Small intestine (tissue), 7 donors: Measurements from ENCODE around the gene SYK. TPM values are rescaled to one million over a fixed set of nuclear protein-coding genes. Genes with fewer than 3 reads are reported as not detected.

Experiments used
- DNase-seq, 2 donors: peaks; one replicate each; pipeline versions ENCODE4 v3.0.0 to v3.0.0-alpha.2; 2013
- FAIRE-seq: peaks from 2 replicates; lab custom pipeline; 2012; peaks lifted over from hg19 to GRCh38; lab: Jason Lieb, UNC
- H3K27ac ChIP-seq, 3 donors: one replicate each; pipeline ENCODE4 v1.5.1; 2013; ENCODE audit warnings: low read length in 2 of 3, mild to moderate bottlenecking in 2 of 3, control low read depth in 1 of 3, inconsistent platforms in 1 of 3, low read depth in 1 of 3, moderate library complexity in 1 of 3
- H3K27me3 ChIP-seq, 3 donors: one replicate each; pipeline ENCODE4 v1.6.1; 2013; ENCODE audit warnings: low read length in 3 of 3, inconsistent platforms in 1 of 3; ENCODE audit not compliant: control insufficient read depth in 3 of 3, insufficient read depth in 3 of 3
- H3K36me3 ChIP-seq, 3 donors: one replicate each; pipeline ENCODE4 v1.6.1; 2013; ENCODE audit warnings: low read length in 3 of 3, inconsistent platforms in 1 of 3, low read depth in 1 of 3, mild to moderate bottlenecking in 1 of 3, moderate library complexity in 1 of 3; ENCODE audit not compliant: control insufficient read depth in 3 of 3, insufficient read depth in 2 of 3
- H3K4me1 ChIP-seq, 3 donors: one replicate each; pipeline ENCODE4 v1.6.1; 2013; ENCODE audit warnings: low read length in 2 of 3, inconsistent platforms in 1 of 3, low read depth in 1 of 3, mild to moderate bottlenecking in 1 of 3, moderate library complexity in 1 of 3; ENCODE audit not compliant: control insufficient read depth in 3 of 3, insufficient read depth in 2 of 3
- H3K4me3 ChIP-seq, 3 donors: one replicate each; pipeline ENCODE4 v1.5.1; 2013; ENCODE audit warnings: low read length in 3 of 3, control low read depth in 1 of 3, inconsistent platforms in 1 of 3, low read depth in 1 of 3, mild to moderate bottlenecking in 1 of 3, moderate library complexity in 1 of 3
- H3K9me3 ChIP-seq, 2 donors: one replicate each; pipeline ENCODE4 v1.6.1; 2013; ENCODE audit warnings: low read depth in 1 of 2, low read length in 1 of 2; ENCODE audit not compliant: control insufficient read depth in 2 of 2, insufficient read depth in 1 of 2
- WGBS, 3 donors: extraction: QIAGEN DNeasy Blood & Tissue Kit; methylation state at CpG; one replicate each; pipeline ENCODE4 v1.1.7; 2013; 5-methylcytosine and 5-hydroxymethylcytosine counted together
- polyA plus RNA-seq, 4 donors: library from polyadenylated mRNA; stranded (reverse) in 3 of 4; unstranded in 1 of 4; fragments of 200-250 nt in 3 of 4; fragments of 120-200 nt in 1 of 4; gene quantifications; one replicate each; pipeline versions ENCODE4 v1.2.1 to v1.2.3, GENCODE V29; 2013
- donor health status: healthy with polysubstance abuse.
- donor health status: control.
- donor health status: control.
- donor health status: Bipolar disorder and iron deficiency.
- donor health status: healthy.

The SYK gene
- polyA plus RNA-seq, 4 donors, result 28.7 to 40.9 (median 31.7) TPM

DNA sequence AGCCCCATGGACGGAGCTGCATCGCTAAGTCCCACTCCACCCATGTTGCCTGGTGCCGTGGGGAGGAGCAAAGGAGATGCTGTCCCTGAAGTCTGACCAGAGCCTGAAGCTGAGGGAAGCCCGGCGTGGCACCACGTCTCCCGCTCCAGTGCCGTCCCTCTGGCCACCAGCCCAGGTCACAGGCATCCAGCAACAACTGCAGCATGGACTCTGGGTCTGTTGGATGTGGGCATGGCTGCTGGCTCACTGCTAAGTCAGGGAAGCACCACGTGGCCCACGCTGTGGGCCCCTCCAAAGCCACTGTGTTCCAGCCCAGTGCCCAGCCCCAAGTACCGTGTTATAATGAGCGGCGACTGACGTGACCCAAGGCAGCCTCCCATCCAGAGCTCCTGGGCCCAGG, 112.6 kb downstream of the SYK start:
- no peak overlapping the region for H3K27ac ChIP-seq
- no peak for FAIRE-seq
- no peaks in the 10 kb centered on the region for H3K27me3 ChIP-seq
- WGBS, 3 donors, result 87 to 91% (median 90%) methylated on average over 14 of the region's 14 CpGs
- H3K4me1 ChIP-seq, result peaks cover 0 to 2% (median 0%) of the 10 kb centered on the region in 3 donors
- H3K4me3 ChIP-seq, result no peak overlapping the region
- H3K9me3 ChIP-seq, result no peaks in the 10 kb centered on the region
- no peak for DNase-seq
- no peaks in the 10 kb centered on the region for H3K36me3 ChIP-seq

DNA sequence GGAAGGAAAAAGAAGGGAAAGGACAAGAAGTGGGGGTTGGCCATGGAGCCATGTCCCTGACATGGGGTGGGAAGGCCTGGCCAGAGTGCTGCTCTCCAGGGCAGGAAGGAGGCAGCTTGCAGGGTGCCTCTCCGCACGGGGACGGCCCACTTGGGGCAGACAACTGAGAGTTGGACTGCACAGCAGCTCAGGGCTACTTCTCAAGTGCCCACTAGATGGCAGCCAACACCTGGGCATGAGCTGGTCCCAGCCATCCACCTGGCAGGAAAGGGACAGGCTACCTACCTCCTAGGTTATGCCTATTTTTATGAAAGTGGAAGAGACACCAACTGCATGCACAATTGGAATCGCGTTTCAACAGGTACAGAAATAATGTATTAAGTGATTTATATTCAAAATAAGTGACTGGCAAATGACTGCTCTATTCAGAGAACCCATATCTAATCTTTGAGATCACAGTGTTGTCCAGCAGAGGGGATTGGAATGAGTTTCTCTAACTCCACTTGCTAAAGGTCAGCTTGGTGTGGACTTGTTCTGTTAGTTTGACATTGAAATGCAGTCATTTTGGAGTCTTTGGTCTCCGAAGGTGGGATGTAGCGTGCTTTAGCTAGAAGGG, 113.4 kb downstream of the SYK start:
- DNase-seq, result peak; percentile 77 to 84
- Histone ChIP-seq H3K27ac (no peak overlapping the region), H3K4me3 (no peak overlapping the region), H3K4me1 (peaks cover 0 to 2% (median 0%) of the 10 kb centered on the region in 3 donors), H3K36me3 (no peaks in the 10 kb centered on the region), H3K27me3 (no peaks in the 10 kb centered on the region), H3K9me3 (no peaks in the 10 kb centered on the region)
- WGBS, 3 donors, result 11 to 25% (median 14%) methylated on average over 7 of the region's 7 CpGs
- FAIRE-seq, result no peak

DNA sequence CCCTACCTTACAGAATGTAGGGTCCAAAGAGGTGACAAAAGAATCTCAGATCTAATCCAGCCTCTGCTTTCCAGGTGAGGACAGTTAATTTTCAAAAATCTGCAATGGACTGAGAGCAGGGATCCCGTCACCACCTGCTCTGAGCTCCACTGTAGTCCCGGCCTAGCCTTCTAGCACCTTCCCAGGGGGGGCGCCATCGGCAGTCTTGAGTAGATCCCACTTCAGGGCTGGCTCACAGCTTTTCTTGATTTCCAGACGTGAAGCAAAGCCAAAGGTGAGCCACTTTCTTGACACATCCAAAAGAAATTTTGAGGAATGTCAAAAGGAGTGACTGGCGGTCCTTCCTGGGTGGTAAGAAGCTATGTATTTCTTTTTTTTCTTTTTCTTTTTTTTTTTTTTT, 114.1 kb downstream of the SYK start:
- H3K9me3 ChIP-seq, result no peaks in the 10 kb centered on the region
- no peak overlapping the region for H3K27ac ChIP-seq
- no peak overlapping the region for H3K4me3 ChIP-seq
- H3K36me3 ChIP-seq, result no peaks in the 10 kb centered on the region
- DNase-seq (peak; percentile 15 to 23), FAIRE-seq (no peak)
- H3K4me1 ChIP-seq, result peaks cover 0 to 2% (median 0%) of the 10 kb centered on the region in 3 donors
- 69 to 81% (median 77%) methylated on average over 6 of the region's 6 CpGs for WGBS, 3 donors
- no peaks in the 10 kb centered on the region for H3K27me3 ChIP-seq

DNA sequence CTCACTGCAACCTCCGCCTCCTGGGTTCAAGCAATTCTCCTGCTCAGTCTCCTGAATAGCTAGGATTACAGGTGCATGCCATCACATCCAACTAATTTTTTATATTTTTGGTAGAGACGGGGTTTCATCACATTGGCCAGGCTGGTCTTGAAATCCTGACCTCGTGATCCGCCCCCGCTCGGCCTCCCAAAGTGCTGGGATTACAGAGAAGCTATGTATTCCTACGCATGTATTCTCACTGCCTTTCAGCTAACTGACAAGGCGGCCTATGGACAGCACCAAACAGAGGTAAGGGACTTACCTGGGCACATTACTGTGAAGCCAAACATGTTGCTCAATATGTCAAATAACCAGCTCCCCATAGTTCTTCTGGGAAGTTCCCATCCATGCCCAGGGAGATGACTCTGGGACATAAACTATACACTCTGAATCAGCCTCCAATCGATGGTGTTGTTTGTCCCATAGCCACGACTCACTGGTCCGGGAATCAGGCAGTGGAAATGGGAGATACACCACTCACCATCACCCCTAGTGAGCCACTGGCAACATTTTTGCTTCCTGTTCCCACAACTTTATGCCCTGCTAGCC, 114.6 kb downstream of the SYK start:
- 88 to 91% (median 88%) methylated on average over 11 of the region's 11 CpGs for WGBS, 3 donors
- Histone ChIP-seq H3K4me3 (no peak overlapping the region), H3K27ac (no peak overlapping the region), H3K27me3 (no peaks in the 10 kb centered on the region), H3K4me1 (peaks cover 0 to 2% (median 0%) of the 10 kb centered on the region in 3 donors), H3K36me3 (no peaks in the 10 kb centered on the region), H3K9me3 (no peaks in the 10 kb centered on the region)
- no peak for DNase-seq
- FAIRE-seq, result no peak

DNA sequence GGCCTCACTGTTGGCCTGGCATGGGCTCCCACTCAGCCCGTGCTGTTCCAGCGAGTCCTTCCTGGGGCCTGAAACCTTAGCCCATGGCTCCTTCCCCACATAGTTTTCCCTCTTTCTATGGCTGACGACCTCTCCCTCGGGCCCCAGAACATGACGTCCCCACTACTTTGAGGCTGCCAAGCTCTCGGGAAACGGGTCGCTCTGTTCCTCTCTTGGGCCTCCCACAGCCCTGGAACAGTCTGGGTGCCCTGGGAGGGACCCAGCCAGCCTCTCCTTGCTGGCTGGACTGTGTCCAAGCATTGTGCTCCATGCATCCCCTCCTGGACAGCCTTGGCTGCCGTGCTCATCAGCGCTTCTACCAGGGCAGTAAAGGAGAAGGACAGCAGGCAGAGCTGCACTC, 118.3 kb downstream of the SYK start:
- Histone ChIP-seq H3K36me3 (no peaks in the 10 kb centered on the region), H3K27me3 (no peaks in the 10 kb centered on the region), H3K4me3 (no peak overlapping the region), H3K27ac (no peak overlapping the region), H3K4me1 (peaks cover 0 to 2% (median 0%) of the 10 kb centered on the region in 3 donors), H3K9me3 (no peaks in the 10 kb centered on the region)
- FAIRE-seq, result no peak
- WGBS, 3 donors, result 84 to 89% (median 85%) methylated on average over 10 of the region's 10 CpGs
- DNase-seq, result no peak

DNA sequence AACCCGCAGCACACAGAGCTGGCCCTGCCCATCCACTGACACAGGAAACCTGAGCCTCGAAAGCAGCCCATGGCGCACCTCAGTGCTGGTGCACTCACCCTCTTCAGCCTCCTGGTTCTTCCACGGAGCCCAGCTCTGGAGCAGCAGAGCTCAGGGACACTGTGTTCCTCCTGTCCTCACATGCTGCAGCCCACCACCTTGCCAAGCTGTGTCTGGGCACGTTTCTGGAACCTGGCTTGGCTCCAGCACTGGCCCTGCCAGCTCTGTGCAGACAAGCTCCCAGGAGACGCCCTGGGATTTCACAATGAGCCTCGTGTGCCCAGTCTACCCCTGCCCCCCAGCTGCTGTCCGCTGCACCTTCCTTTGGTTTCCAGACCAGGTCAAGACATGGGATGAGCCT, 119.5 kb downstream of the SYK start:
- H3K36me3 ChIP-seq, result no peaks in the 10 kb centered on the region
- no peaks in the 10 kb centered on the region for H3K4me1 ChIP-seq
- H3K27ac ChIP-seq, result no peak overlapping the region
- 55 to 69% (median 58%) methylated on average over 8 of the region's 8 CpGs for WGBS, 3 donors
- no peak for DNase-seq
- H3K9me3 ChIP-seq, result no peaks in the 10 kb centered on the region
- H3K27me3 ChIP-seq, result no peaks in the 10 kb centered on the region
- H3K4me3 ChIP-seq, result no peak overlapping the region
- no peak for FAIRE-seq

DNA sequence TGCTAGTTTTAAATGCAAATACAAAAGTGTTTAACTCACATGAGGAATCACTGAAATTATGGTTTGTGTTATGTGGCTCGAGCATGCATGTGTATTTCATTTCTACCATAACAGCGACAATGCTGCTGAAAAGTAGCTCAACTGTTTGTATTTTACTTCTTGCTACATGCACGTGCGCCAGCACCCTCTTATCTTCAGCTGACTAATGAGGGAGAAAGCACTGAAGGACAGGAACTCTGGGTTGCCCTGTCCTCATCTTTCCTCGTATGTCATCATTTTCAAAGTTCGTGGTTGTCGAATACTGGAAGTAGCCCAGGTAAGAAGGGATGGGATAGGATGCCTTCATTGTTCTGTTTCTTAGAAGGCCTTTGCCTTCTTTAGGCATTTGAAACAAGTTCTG, 120.3 kb downstream of the SYK start:
- Histone ChIP-seq H3K9me3 (no peaks in the 10 kb centered on the region), H3K4me1 (no peaks in the 10 kb centered on the region), H3K27me3 (no peaks in the 10 kb centered on the region), H3K36me3 (no peaks in the 10 kb centered on the region), H3K27ac (no peak overlapping the region), H3K4me3 (no peak overlapping the region)
- DNase-seq (no peak), FAIRE-seq (no peak)
- WGBS, 3 donors, result 86 to 90% (median 88%) methylated on average over 7 of the region's 7 CpGs

DNA sequence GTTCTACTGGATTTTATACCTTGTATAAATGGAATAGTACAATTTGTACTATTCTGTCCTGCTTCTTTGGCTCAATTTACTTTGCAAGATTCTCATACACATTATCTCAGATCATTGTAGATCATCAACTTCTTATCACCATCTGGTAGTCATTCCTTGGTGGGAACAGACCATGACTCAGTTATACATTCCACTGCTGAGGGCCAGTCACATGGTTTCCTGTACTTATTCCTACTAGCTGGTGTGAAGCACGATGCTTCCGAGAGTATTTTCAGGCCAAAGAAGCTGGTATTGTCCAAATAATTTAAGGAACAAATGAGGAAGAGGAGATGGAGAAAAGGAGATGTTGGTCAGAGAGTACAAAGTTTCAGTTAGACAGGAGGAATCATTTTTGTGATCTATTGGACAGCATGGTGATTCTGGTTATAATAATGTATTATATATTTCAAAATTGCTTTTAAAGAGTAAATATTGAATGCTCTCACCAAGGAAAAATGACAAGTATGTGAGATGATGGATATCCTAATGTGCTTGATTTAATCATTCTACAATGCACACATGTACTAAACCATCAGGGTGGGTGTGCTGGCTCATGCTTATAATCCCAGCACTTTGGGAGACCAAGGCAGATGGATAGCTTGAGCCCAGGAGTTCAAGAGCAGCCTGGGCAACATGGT, 124.1 kb downstream of the SYK start:
- FAIRE-seq, result no peak
- no peaks in the 10 kb centered on the region for H3K9me3 ChIP-seq
- no peaks in the 10 kb centered on the region for H3K27me3 ChIP-seq
- H3K36me3 ChIP-seq, result no peaks in the 10 kb centered on the region
- H3K4me1 ChIP-seq, result no peaks in the 10 kb centered on the region
- WGBS, 3 donors, result 71 to 85% (median 79%) methylated on average over 2 of the region's 2 CpGs
- no peak overlapping the region for H3K4me3 ChIP-seq
- no peak for DNase-seq
- H3K27ac ChIP-seq, result no peak overlapping the region
